Transverse colon (tissue), 4 donors: ENCODE measurements around the gene LSMEM2.

Source experiments
- EP300 ChIP-seq: sonication (generic); formaldehyde crosslinking; IDR thresholded peaks from one replicate; pipeline ENCODE4 v1.6.1; 2017; ENCODE audit warnings: antibody characterized with exemption, low read depth
- POLR2A ChIP-seq: fragments of 450-650 bp; IDR thresholded peaks from one replicate; pipeline ENCODE4 v1.6.1; 2016; ENCODE audit warnings: antibody characterized with exemption, mild to moderate bottlenecking, moderate library complexity
- POLR2AphosphoS5 ChIP-seq, 3 donors: sonication (generic); formaldehyde crosslinking; IDR thresholded peaks; one replicate each; pipeline ENCODE4 v1.6.1; 2016; ENCODE audit warnings: antibody characterized with exemption in 3 of 3
- TF ChIP-seq, protein P1 (sequence below), 5 experiments: fragments of 200-600 bp in 3 of 5; fragments of 450-650 bp in 2 of 5; sonication (generic) in 3 of 5; IDR thresholded peaks; 1 replicate in 2 of 5; 2 replicates in 3 of 5; pipeline ENCODE4 v1.5.1; 2016 to 2017; ENCODE audit warnings: antibody characterized with exemption in 5 of 5, inconsistent platforms in 3 of 5, mild to moderate bottlenecking in 2 of 5, moderate library complexity in 1 of 5

GRCh38 chr3:50255251-50255615 is 23.7 kb upstream of the LSMEM2 start:
- TF ChIP-seq POLR2A (no peak), EP300 (no peak), POLR2AphosphoS5 (IDR thresholded peaks at IDR 0.05) (no peak)
- TF ChIP-seq, protein P1, sequence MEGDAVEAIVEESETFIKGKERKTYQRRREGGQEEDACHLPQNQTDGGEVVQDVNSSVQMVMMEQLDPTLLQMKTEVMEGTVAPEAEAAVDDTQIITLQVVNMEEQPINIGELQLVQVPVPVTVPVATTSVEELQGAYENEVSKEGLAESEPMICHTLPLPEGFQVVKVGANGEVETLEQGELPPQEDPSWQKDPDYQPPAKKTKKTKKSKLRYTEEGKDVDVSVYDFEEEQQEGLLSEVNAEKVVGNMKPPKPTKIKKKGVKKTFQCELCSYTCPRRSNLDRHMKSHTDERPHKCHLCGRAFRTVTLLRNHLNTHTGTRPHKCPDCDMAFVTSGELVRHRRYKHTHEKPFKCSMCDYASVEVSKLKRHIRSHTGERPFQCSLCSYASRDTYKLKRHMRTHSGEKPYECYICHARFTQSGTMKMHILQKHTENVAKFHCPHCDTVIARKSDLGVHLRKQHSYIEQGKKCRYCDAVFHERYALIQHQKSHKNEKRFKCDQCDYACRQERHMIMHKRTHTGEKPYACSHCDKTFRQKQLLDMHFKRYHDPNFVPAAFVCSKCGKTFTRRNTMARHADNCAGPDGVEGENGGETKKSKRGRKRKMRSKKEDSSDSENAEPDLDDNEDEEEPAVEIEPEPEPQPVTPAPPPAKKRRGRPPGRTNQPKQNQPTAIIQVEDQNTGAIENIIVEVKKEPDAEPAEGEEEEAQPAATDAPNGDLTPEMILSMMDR (IDR thresholded peaks at IDR 0.05) = no peak
